IPS DF 4.7 (cell line): ENCODE results near the gene DISC1.

Experiments used
- DNase-seq: peaks from one replicate; pipeline ENCODE4 v3.0.0-alpha.2; 2013; ENCODE audit warnings: low spot score; ENCODE audit errors: extremely low read depth

The DISC1 gene

DNA sequence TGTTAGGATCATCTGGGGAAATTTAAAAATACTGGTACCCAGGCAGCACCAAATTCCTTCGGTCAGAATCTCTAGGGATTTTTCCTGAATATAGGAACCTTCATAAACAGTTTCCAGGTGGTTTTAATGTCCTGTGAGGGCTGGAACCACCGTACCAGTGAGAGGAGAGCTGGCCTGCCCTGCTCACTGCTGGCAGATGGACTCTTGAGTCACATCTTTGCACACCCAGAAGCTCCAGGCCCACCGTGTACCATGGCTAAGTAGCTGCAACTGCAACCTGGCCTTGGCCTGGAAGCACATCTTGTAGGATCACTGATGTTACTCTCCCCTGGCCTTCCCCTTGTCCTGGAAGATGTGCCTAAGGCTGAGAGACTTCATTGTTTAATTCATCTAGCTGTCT, 181.5 kb downstream of the DISC1 start:
- DNase-seq, result no peak

DNA sequence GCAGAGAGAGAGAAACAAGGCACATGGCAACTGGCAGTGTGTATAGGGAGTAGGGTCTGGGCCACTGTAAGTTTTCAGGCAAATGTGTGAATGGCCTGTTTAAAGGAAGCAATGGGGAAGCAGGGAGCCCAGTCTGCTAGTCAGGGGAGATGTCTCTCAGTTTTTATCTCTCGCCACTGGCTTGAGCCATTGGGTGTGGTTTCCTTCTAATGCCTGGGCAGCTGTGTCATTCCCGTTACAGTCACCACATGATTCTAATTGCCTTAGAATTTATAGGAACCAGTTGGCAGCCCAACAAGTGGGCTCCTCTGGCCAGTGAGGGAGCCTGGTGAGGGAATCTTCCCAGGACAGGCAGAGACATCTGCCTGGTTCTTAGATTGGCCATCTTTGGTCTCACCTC, 182.4 kb downstream of the DISC1 start:
- no peak for DNase-seq

DNA sequence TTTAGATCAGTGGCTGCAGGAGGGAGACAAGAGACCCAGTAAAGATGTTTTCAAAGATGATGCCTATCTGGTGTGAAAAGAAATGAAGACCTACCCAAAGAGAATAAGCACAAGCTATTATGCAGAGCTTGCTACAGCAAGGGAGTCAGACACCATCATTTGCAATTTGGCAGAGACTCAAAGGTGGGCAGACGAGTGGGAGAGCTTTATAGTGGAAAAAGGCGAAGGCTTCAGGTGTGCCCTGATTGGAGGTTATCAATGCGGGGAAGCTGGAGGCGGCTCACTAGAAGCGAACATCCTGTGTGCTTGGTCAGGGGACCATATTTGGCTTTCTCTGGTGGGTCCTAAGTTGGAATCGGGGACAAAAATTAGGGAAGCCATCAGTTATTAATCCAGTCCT, 183.8 kb downstream of the DISC1 start:
- DNase-seq, result no peak

DNA sequence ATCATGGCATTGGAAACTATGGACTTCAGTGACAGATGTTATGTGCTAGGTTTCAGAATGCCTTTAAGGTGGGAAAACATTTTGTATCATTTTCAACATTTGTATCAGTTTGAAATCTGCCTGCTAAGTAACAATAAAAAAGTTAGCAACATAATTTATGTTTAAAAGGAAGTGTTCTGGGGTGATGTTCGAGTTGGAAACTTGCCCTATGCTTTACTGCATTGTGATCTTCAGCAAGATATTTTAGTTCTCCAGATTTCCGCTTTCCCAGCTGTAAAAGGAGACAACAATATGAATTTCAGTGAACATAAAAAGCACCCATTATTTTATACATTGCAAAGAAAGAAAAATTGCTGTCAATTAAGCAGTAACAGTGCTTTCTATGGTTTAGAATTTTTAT, 187.4 kb downstream of the DISC1 start:
- no peak for DNase-seq

DNA sequence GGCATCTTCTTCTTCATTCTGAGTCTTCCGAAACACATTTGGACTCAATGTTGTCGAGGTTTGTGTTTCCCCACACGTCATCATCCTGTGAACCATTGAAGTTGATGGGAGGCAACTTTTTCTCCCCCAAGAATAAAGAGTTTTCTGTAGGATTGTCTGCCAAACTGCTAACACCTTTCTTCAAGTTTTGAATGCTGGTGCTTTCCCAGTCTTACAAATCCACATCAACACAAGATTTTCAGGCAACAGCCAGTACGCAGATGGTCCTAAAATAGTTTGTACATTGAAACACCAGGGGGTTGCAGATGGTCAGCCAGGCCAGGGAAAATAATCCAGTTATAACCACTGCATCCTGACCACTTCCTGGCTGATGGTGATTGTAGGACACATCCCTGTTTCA, 187.9 kb downstream of the DISC1 start:
- DNase-seq, result no peak

DNA sequence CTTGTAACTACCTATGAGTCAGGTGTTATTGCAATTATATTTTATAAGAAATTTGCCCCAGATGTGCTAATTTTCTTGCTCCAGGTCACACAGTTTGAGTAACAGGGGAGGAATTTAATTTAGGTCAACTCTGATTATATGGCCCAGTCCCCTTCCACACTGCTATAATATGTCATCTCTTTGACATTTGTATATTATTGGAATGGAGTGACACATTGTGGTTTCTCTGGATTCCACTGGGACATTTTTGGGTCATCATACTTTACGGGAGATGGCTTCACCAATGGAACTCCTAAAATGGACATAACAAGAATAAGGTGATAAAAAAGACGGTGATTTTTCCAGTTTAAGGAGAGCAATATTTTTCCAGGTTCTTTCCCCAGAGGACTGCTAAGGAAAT, 191.2 kb downstream of the DISC1 start:
- no peak for DNase-seq

DNA sequence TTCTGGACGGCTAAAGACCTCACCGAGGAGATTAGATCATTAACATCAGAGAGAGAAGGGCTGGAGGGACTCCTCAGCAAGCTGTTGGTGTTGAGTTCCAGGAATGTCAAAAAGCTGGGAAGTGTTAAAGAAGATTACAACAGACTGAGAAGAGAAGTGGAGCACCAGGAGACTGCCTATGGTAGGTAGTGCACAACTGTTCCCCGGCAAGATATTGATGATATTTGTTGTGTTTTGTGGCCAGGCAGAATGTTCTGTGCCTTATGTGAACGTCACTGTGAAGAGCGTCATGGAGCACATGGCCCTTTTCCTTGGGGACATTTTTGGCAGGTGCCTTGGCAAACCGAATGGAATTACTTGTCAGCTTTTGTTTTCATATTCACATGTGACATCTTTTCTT, 191.7 kb downstream of the DISC1 start:
- DNase-seq, result no peak

DNA sequence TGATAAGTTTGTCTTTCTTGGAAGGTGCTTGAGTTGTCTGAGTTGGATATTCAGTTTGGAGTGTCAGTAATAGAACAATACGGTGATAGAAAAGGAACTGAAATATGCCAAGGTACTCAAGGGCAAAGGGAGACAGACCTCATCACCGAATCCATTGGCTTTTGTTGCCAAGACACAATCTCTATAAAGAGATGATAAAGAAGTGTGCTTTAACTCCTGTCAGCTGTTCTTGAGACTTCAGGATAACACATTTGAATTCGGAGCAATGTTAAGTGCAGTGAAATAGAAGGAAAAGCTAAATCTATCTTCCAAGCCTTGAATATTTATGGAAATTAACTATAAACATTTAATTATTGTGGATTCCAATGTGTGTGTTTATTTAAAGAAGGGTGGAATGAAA, 194.7 kb downstream of the DISC1 start:
- DNase-seq, result no peak

DNA sequence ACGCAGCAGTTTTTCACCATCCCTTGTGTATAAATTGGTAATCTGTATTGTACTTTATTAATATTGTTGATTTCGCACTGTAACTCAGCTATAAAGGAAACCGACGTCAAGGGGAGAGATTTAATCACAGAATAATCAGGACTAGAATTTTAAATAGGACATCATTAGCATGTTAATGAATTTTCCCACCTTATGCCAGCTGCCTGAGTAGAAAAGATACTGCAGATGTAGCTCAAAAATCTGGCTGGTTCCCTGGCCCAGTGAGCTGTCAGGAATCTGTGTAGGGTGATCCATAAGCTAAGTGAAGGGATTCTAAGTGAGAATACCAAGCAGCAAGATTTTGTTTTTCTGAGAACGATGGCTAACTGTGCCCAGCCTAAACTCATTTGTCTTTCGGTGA, 195.5 kb downstream of the DISC1 start:
- DNase-seq, result no peak

DNA sequence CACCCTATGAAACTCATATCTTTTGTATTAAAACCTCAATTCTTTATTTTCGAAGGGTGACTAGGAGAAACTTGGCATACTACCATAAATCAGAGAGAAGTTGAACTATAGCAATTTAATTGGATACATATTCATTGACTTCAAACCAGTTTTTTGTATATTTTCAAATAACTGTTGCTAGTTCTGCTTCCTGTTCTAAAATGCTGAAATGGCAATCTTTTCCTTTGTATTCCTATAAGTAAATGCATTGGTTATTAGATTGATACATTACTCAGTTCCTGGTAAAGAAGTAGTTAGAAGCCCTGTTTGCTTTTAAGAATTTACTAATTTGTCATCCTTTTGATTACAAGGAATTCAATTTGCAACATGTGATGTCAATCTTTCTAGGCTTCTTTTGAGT, 200.0 kb downstream of the DISC1 start:
- DNase-seq, result no peak

DNA sequence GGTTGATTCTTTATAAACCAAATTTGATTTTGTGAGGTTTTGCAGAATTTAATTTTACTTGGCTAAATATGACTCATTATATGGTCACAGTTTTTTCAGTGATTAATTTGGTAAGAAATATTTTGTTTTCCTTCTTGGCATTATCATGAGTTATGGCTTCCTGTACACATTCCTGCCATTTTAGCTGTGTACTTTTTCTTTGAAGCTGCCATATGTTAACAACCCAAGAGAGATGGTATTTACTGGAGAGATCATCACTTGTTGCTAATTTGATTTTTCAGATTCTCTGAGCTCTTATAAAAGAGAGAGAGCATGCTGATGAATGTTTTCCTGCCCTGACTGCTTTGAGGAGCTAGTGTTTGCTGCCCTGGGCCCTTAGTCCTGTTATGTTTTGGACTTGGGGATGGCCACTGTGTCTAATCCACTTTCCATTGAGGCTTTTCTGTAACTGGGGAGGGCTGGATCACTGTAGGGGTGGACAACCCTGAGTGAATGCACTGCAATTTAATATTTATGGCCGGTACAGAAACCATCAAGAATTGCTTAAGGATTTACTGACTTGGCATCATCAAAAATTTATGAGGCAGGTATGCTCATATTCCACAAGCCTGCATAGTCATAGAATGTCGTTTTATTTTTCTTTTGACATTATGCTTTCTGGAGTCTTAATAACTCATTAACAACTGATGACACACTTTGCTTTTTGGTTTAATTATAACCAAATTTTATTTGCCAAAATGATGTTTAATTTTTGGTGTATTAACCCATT, 200.9 kb downstream of the DISC1 start:
- no peak for DNase-seq

DNA sequence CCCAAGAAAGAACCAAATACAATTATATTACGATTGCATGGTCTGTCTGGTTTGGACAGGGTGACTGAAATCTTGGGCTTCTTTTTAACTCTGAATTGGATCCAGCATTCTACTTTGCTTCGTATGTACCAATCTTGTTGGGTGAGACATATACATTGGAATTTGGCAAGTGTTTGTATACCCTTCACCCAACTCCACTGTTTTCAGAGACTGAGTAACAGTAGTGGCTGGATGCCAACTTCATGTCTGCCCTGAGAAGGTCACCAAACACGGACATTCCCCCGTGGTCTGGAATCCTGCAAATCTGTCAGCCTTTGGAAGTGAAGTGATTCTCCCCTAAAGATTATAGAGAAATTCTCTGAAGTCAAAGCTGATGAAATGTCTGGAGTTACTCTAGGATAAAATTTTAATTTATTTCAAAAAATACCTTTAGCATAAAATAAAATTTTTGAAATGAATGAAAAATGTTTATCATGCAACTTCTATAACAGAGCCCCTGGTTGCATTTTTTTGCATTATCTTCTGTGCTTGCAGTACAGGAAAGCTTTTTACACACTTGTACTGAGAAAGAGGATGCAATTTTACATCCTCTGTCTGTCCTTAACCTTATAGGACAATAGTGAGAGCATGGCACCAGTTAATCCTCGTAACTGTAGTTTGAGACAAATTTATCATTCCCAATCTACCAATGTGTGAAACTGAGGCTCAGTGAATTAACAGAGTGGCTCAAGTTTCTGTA, 201.8 kb downstream of the DISC1 start:
- no peak for DNase-seq

DNA sequence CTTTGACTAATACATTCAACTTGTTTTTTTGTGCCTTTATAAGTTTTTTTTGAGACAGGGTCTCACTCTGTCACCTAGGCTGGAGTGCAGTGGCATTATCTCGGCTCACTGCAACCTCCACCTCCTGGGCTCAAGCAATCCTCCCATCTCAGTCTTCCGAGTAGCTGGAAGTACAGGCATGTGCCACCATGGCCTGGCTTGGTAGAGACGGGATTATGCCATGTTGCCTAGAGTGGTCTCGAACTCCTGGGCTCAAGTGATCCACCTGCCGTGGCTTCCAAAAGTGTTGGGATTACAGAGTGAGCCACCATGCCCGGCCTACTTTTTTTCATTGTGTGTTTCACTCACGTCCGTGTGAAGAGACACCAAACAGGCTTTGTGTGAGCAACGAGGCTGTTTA, 202.7 kb downstream of the DISC1 start:
- DNase-seq, result no peak

DNA sequence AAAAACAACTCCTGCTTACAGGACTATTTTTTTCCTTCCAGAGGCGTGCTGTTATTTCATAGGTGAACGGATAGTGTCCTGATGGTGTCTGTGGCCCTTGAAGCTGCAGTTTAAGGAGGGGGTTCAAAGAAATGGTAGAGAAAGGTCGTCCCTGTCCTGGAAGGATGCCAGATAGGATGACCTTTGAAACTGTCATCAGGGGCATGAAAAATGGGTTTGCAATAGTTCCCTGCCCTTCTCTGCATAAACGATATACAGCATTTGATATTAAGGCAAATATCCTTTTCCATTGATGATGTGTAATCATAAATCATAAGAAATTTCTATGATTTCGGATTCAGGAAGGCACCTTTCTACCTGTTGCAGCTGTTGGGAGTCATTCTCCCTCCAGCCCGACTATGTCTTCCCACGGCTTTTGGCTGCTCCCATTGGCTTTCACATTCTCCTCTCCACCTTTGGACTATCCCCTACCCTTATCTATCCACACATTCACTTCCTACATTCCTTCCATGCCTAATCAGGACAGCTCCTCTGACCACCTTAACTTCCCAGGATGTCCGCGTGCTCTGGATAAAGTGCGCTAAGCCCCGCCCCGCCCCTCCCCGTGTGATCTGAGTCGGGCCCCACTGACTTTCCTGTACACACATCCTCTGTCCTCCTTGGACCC, 209.8 kb downstream of the DISC1 start:
- no peak for DNase-seq

DNA sequence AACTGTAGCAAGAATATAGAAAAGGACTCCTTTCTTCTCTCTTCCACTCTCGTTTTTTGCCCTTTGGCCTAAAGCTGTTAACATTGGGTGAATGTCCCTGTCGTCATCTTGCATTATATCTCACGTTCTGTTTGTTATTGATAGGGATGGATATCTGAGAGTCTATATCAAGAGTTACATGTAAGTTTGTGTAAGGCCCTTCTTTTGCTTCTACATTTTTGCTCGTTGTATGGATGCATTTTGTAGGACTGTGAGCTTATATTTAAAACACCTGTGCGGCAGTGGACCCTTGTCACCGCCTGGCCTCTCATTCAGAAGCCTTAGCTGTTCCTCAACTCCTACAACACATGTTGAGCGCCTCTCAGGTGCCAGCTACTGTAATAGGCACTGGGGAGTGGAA, 211.9 kb downstream of the DISC1 start:
- DNase-seq, result no peak

DNA sequence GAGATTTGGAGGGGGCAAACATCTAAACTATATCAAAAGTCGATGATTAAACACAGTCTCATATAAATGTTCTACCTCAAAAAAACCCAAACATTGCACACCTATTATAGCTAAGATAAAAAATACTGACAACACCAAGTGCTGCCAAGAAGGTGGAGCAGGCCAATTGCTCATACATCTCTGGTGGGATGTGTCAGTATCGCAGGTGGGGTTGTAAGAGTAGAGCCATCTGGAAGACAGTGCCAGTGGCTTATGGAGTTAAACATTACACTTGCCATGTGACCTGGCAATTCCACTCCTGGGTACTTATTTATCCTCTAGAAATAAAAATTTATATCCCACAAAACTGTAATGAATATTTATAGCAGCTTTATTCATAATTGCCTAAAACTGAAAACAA, 213.4 kb downstream of the DISC1 start:
- no peak for DNase-seq

DNA sequence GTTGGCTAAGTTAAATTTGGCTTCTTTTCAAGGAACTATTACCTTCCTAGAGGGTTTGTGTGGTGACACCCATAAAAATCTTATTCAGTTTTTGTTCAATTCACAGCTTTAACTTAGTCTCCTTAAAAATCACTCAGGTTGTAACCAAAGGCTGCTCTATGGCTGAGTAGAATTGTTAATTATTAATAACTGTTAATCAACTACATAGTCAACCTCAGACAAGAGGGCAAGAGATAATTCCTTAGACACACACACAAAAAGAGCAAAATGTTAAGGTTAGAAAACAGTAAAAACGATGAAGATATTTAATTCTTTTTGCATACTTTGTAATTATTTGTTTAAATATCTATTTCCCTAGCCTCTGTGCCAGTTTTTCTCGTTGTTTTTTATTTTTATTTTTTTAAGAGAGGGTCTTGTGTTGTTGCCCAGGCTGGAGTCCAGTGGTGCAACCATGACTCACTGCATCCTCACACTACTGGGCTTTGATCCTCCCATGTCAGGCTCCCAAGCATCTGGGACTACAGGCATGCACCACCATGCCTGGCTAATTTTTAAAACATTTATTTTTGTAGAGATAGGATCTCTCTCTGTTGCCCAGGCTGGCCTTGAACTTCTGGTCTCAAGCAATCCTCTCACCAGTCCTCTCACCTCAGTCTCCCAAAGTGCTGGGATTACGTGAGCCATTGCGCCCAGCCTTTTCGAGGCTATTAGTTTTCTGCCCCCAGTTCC, 215.2 kb downstream of the DISC1 start:
- no peak for DNase-seq

DNA sequence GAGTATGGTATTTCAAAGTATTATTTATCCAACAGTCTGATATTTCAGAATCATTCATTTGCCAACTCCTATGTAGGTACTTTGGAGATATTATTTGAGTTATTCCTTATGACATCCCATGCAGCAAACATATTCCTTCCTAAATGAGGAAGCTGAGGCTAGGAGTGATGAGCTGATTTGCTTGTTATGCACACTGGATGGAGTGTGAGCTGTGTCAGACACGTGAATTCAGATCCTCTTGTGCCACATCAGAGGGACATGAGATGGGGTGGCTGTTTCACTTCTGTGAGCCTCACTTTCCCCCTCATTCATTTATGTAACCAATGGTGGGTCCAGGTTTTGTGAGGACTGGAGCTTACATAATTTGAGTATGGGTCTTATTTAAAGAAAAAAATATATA, 215.9 kb downstream of the DISC1 start:
- DNase-seq, result no peak

DNA sequence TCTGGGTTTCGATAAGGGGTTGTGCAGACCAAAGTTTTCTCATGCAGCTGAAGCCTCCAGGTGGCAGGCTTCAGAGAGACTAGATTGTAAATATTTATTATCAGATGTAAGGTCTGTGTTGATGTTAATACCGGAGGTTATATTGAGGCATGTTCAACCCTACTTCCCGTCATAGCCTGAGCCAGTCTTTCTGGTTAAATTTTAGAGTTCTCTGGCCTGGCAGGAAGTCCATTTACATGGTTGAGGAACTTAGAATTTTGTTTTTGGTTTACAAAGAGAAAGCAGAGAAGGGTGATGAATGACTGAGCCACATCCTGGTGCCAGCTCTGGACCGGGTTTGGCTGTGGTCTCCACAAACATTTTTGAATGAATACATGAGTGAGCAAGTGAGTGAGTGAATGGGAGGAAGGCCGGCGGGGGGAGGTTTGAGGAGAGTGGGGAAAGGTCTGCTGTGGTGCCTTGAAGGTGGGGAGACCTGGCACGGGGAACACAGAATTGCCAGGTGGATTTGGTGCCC, 218.5 kb downstream of the DISC1 start:
- DNase-seq, result no peak

DNA sequence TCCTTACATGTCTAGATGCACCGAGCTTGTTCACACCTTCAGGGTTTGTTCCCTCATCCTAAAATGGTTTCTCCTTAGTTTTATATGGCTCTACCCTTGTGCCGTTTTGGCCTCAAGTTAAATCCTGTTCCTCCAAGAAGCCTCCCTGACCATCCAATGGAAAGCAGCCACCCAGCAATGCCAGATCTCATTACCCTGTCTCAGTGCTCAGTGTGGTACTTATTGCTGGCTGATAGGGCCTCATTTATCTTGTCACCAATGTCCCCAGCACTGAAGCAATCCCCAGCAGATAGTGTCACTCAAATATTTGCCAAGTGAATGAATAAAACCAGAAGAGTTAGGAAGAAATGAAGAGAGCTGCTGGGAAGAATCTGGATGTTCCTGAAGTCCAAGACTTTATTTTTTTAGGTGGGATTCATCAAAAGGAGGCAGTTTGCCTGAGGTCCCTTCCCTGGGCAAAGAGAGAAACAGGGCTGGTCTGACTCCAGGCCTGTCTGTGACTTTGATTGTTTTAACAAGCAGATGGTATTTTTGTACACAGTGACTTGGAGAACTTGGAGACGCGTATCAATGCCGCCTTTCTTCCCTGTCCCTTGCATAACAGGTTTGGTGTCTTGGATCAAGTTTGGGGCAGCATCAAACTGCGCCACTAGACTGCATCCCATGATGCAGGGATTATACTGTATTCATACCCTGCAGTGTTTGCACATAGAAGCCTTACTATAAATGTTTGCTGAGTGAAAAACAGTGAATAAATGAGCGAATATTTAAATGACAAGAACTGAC, 221.2 kb downstream of the DISC1 start:
- DNase-seq, result no peak

DNA sequence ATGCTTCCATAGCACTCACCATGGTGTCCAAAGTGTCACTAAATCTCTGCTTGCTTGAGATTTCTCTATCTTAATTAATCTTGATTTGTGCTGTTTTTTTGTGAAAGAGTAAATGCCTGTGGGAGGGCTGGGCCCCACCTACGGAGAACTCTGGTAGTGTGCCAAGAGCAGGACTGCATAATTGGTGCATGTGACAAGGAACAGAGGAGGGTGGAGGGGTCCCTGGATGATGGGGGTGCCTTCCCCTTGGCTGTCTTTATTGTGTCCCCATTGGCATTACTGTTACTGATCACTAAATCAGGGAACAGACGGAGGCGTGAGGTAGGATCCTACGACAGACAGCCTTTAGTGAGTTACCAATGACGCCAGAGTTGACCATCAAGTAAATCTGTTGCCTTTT, 223.4 kb downstream of the DISC1 start:
- no peak for DNase-seq
